DMS153 (cell line): ENCODE results near the gene SERTM2.

ENCODE experiments used
- DNase-seq: peaks from one replicate; lab custom pipeline; 2025; lab: John Stamatoyannopoulos, UW

Gene SERTM2

DNA sequence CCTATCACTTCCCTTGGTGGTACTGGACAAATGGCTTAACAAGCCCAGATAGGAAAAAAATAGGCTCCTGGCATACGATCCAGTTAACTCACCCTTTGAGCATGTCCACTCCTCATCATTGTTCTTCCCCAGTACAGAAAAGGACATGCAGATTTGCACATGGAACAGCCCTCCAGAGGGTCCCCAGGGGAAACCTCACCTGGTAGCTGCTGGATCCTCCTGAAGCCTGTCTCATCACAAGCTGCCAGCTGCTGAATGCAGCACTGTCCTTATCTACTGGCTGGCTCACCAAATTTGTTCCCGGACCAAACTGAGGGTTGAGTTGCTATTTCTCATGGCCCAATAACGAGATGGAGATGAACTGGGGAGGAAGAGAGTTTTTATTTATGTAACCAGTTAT lies 49.4 kb downstream of the SERTM2 start:
- DNase-seq: no peak

DNA sequence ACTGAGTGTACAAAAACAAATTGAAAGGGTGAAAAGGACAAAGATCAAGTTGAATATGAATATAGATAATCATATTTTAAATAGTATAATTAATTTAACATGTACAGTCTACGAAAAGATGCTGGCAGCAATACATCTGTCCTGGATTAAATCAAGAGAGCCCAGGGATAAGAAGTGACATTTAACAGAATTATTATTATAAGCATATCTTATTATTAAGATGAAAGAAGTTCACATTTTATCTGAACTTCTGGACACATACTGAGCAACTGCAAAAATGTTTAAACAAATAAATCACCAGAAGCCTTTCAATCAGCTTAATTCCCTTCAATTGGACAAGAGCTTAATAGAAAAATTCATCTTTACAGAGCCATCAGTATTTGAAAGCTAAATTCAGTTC lies 50.4 kb downstream of the SERTM2 start:
- no peak for DNase-seq

DNA sequence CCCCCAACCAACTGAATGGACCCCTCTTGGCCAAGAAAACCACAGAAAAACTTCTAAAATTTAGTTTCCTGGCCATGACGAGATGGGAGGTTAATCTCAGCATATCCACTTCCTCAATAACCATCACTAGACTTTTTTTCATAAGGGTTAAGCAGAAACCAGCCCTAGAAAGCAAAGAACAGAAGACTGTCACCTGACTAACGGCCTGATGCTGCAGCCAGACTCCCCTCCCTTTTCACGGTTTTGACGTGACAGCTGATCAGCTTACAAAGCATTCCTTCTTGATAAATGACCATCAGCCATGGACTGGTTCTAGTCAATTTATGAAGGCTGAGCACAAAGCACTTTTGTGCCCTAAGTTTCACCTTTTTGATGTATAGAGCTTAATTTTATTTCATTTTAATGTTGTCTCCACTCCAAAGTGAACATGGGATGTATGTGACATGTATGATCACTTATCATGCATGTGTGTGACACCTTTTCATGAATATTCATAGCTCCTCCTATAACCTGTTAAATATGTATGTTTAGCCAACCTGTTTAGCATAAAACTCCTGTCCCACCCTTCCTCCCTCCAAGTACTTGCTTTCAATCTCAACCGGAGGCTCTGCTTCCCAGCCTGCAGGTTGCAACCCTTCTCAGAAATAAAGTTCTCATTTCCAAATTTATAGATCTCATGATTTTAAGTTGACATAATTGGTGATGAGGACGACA lies 56.3 kb downstream of the SERTM2 start:
- no peak for DNase-seq

DNA sequence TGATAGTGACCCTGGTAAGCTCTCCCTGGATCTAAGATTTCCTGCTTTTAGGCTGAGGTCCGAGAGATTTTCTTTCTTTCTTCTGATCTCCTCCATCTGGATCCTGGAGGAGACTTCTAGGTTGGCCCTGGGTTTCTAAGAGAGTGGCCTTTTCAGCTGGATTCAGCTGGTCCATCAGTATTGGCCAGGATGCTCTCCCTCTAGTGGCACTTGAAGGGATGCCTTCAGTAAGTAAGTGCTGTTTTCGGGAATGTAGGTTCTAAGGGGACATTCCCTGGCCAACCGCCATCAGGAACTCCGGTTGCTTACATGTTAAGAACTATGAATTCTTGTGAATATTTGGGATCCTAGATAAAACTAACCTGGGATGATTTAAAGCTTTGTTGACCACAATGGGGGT lies 56.9 kb downstream of the SERTM2 start:
- no peak for DNase-seq

DNA sequence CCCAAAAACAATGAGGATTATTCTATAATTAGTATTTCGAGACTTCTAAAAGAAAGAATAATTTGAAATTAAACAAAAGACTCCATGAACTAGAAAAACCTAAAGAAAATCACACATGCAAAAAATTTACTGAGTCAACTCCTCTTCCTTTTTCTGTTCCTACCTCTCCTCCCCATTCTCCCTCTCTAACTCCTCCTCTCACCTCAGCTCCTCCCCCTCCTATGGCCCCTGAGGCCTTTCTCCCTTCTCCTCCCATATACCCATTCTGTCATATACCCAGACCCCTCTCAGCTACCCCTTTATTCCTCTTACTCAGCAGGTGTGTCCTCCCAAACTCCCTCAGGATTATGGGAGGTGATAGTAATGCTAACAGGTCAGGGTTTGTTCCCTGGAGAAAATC lies 57.4 kb downstream of the SERTM2 start:
- DNase-seq: no peak
